Testis (tissue), 3 donors: ENCODE data around the gene VGLL4. TPM values are rescaled to one million over a fixed set of nuclear protein-coding genes. Genes with fewer than 3 reads are reported as not detected.
A peak's percentile ranks its signal among the peaks of the same experiment; 100 is the strongest.

Experiments used
- DNase-seq: peaks from one replicate; pipeline ENCODE4 v3.0.0-alpha.2; 2019
- H3K27ac ChIP-seq, 2 donors: fragments of 200-600 bp; sonication (generic); one replicate each; pipeline ENCODE4 v1.5.1; 2019
- H3K27me3 ChIP-seq: fragments of 200-600 bp; sonication (generic); one replicate; pipeline ENCODE4 v1.5.1; 2019
- H3K36me3 ChIP-seq: fragments of 200-600 bp; sonication (generic); one replicate; pipeline ENCODE4 v1.5.1; 2017; ENCODE audit warnings: low read depth; ENCODE audit errors: missing control alignments
- H3K4me1 ChIP-seq: fragments of 200-600 bp; sonication (generic); one replicate; pipeline ENCODE4 v1.5.1; 2019
- H3K4me3 ChIP-seq, 2 donors: fragments of 200-600 bp; sonication (generic); one replicate each; pipeline ENCODE4 v1.5.1; 2017 to 2019
- H3K9me3 ChIP-seq: fragments of 200-600 bp; sonication (generic); one replicate; pipeline ENCODE4 v1.5.1; 2017
- CTCF ChIP-seq, 3 experiments: fragments of 450-650 bp in 2 of 3; fragments of 200-600 bp in 1 of 3; sonication (generic) in 1 of 3; IDR thresholded peaks; one replicate each; pipeline ENCODE4 v1.5.1; 2016 to 2019; ENCODE audit warnings: antibody characterized with exemption in 3 of 3, mild to moderate bottlenecking in 2 of 3, moderate library complexity in 1 of 3
- POLR2A ChIP-seq: fragments of 450-650 bp; IDR thresholded peaks from one replicate; pipeline ENCODE4 v1.6.1; 2017; ENCODE audit warnings: antibody characterized with exemption, mild to moderate bottlenecking, moderate library complexity
- WGBS, 2 donors: methylation state at CpG; one replicate each; pipeline ENCODE4 v1.1.5; 2018; 5-methylcytosine and 5-hydroxymethylcytosine counted together
- intact Hi-C: fragments of 100-400 bp; cut with DNase I; formaldehyde crosslinking; loops from one replicate; pipeline ENCODE4 v1.15.1; 2023; ENCODE audit warnings: low total_unique reads
- polyA plus RNA-seq: library from polyadenylated mRNA; stranded (reverse); fragments of 350-450 nt; fragmentation: Illumina TruSeq; extraction: RNeasy Lipid Tissue Mini Kit (QIAGEN cat#74804); gene quantifications from one replicate; pipeline ENCODE4 v1.2.3, GENCODE V29; 2014; ENCODE audit warnings: low read depth, low replicate concordance; ENCODE audit not compliant: insufficient read depth
- total RNA-seq, 2 donors: library from RNA; depleted of rRNA; stranded (reverse); fragments of >200 nt; gene quantifications; one replicate each; pipeline ENCODE4 v1.2.3, GENCODE V29; 2016

VGLL4 gene
- total and polyA plus RNA-seq, 3 donors from 2014 or later, result 72.9 to 209 (median 169) TPM

GRCh38 chr3:11661827-11662226 is 18.1 kb upstream of the VGLL4 start:
- peaks cover 3% of the 10 kb centered on the region for H3K4me1 ChIP-seq
- 52 to 55% methylated on average over 5 of the region's 5 CpGs for WGBS, 2 donors
- H3K27me3 ChIP-seq, result no peaks in the 10 kb centered on the region
- H3K9me3 ChIP-seq, result no peaks in the 10 kb centered on the region
- H3K4me3 ChIP-seq, result no peak overlapping the region
- H3K36me3 ChIP-seq, result no peaks in the 10 kb centered on the region
- intact Hi-C loops, result no loop called here
- peak overlapping the region in 1 of 2 donors; percentile 58 for H3K27ac ChIP-seq
- DNase-seq, result no peak
- TF ChIP-seq CTCF (IDR thresholded peaks at IDR 0.05), result no peak
- no peak for TF ChIP-seq POLR2A

- TF ChIP-seq POLR2A (no peak), CTCF (IDR thresholded peaks at IDR 0.05) (no peak)
- Histone ChIP-seq H3K4me3 (no peak overlapping the region), H3K4me1 (peaks cover 3% of the 10 kb centered on the region), H3K9me3 (no peaks in the 10 kb centered on the region), H3K27me3 (no peaks in the 10 kb centered on the region), H3K36me3 (no peaks in the 10 kb centered on the region), H3K27ac (no peak overlapping the region)
- 76% methylated on average over 7 of the region's 7 CpGs for WGBS, 2 donors
- no peak for DNase-seq
- intact Hi-C loops, result no loop called here
These were observed 17.4 kb upstream of the VGLL4 start for GRCh38 chr3:11661052-11661656.

GRCh38 chr3:11660242-11660641 is 16.5 kb upstream of the VGLL4 start:
- Histone ChIP-seq H3K36me3 (no peaks in the 10 kb centered on the region), H3K9me3 (no peaks in the 10 kb centered on the region), H3K27me3 (no peaks in the 10 kb centered on the region), H3K4me1 (peaks cover 3% of the 10 kb centered on the region), H3K4me3 (no peak overlapping the region), H3K27ac (no peak overlapping the region)
- intact Hi-C loops, result no loop called here
- WGBS, 2 donors, result 60 to 62% methylated on average over 3 of the region's 3 CpGs
- TF ChIP-seq CTCF (IDR thresholded peaks at IDR 0.05) (no peak), POLR2A (no peak)
- DNase-seq, result no peak

GRCh38 chr3:11658180-11658579 is 14.5 kb upstream of the VGLL4 start:
- Histone ChIP-seq H3K9me3 (no peaks in the 10 kb centered on the region), H3K27ac (no peak overlapping the region)
- TF ChIP-seq CTCF (IDR thresholded peaks at IDR 0.05), result no peak

More at GRCh38 chr3:11658180-11658579, 14.5 kb upstream of the VGLL4 start:
- no peaks in the 10 kb centered on the region for H3K36me3 ChIP-seq
- H3K4me3 ChIP-seq, result no peak overlapping the region
- H3K4me1 ChIP-seq, result peaks cover 3% of the 10 kb centered on the region
- no peak for DNase-seq
- intact Hi-C loops, result no loop called here
- no peaks in the 10 kb centered on the region for H3K27me3 ChIP-seq
- 64 to 66% methylated on average over 5 of the region's 5 CpGs for WGBS, 2 donors
